Muscle of back (tissue), 13 donors: Measurements from ENCODE around the gene ATRN. TPM values are rescaled to one million over a fixed set of nuclear protein-coding genes. Genes with fewer than 3 reads are reported as not detected.
"Not testable (repeated sequence)": the region's sequence is repeated elsewhere in the genome, so short reads cannot be mapped to it uniquely, and the experiment has no call there.

ENCODE experiments used
- DNase-seq, 3 donors: peaks; one replicate each; pipeline versions ENCODE4 v3.0.0 to v3.0.0-alpha.2; 2013
- long read RNA-seq, 9 donors: transcript quantifications; one replicate each; lab custom pipeline, GENCODE V29; 2026
- polyA plus RNA-seq, 10 donors: library from polyadenylated mRNA; unstranded; fragments of 120-200 nt; gene quantifications; one replicate each; pipeline ENCODE4 v1.2.1, GENCODE V29; 2013; ENCODE audit not compliant: insufficient read length in 10 of 10

ATRN gene
- polyA plus RNA-seq: 10 to 100 TPM; 20.7 to 30.5 (median 25.2) TPM
- long read RNA-seq, donor 1, full-length matches to known transcripts: 1 of 1 reads
- long read RNA-seq, donor 1, partial matches to known transcripts: 0 of 1 reads
- long read RNA-seq, donor 1, other reads (novel, unspliced or antisense): 0 of 1 reads
- long read RNA-seq, donor 2, partial matches to known transcripts: 0 of 3 reads
- long read RNA-seq, donor 2, other reads (novel, unspliced or antisense): 0 of 3 reads
- long read RNA-seq, donor 3: 0 reads
- long read RNA-seq, donor 4: 0 reads
- long read RNA-seq, donor 5, partial matches to known transcripts: 0 of 1 reads
- long read RNA-seq, donor 5, other reads (novel, unspliced or antisense): 0 of 1 reads
- long read RNA-seq, donor 6: 0 reads
- long read RNA-seq, donor 7, full-length matches to known transcripts: 2 of 7 reads
- long read RNA-seq, donor 7, partial matches to known transcripts: 5 of 7 reads
- long read RNA-seq, donor 7, other reads (novel, unspliced or antisense): 0 of 7 reads
- long read RNA-seq, donor 8: 0 reads
- long read RNA-seq, donor 9: 0 reads

DNA sequence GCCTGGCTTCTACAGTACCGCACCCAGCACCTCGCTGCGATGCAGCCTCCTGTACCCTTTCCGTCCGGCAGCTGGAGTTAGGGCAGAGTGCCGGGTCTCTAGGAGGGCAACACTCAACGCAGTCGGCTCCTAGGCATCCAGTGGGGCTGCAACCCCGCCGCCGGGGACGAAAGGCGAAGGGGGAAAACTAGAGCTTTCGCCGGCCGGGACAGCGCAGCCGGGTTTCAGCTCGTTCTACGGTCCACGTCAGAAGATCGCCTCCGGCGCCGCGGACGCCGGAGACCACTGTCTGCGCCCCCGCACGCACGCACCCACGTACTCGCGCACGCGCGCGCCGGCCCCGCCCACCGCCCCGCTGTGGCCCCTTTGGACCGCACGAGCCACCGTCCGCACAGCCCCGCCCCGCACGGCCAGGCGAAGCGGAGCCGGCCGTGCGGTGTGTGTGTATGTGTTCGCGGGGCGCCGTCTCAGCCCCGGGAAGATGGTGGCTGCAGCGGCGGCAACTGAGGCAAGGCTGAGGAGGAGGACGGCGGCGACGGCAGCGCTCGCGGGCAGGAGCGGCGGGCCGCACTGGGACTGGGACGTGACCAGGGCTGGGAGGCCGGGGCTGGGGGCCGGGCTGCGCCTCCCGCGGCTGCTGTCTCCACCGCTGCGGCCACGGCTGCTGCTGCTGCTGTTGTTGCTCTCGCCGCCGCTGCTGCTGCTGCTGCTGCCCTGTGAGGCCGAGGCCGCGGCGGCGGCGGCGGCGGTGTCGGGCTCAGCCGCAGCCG lies at the start of gene ATRN:
Gene ATRN, plus strand, starts transcription at position 392 of the 770 bp plus-strand sequence. Its CDS starts 90 bp downstream, at position 482.
- peak; percentile 89 to 98 (median 94) for DNase-seq

DNA sequence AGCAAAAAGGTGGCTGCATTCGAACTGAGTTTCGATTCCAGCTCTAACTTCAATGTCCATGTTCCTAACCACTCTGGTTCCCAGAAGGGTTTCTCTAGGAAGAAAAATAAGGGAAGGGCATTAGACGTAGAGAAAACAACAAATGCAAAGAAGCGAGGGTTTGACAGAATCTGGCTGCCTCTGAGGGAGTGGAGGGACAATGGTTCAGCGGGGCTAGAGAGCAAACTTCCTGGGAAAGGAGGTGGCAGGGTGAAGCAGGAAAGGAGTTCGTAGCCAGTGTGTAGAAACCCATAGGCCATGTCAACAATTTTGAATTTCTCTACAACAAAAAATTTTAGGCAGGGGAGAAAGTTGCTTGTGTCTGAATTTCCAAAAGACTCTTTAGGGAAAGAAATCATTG lies 48.8 kb upstream of the ATRN start:
- no peak for DNase-seq

DNA sequence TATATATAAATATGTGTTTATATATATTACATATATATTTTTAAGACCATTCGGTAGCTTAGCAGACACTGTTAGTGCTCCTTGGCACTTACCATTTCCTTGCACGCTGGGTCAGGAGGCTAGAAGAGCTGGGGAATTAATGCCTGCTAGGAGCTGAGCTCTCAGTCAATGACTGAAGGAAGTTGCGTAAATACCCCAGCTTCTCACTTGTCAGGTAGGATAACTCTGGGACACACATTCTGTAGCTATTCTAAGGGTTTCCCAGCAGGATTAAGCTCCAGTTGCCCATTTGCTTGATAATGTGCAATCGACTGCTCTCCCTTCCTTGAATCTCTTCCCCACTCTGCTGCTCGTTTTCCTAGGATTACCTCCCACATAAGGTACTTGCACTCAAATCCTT lies 47.7 kb upstream of the ATRN start:
- DNase-seq: no peak

DNA sequence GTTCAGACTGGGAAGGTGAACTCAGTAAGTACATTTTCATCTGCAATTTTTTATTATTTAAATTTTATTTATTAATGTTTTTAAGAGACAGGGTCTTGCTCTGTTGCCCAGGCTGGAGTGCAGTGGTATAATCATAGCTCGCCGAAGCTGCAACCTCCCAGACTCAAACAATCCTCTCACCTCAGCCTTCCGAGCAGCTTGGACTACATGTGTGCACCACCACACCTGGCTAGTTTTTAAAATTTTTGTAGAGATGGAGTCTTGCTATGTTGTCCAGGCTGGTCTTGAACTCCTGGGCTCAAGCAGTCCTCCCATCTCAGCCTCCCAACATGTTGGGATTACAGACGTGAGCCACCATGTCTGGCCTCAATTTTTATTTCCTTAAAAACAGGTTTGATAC lies 44.1 kb upstream of the ATRN start:
- not testable (repeated sequence) for DNase-seq

DNA sequence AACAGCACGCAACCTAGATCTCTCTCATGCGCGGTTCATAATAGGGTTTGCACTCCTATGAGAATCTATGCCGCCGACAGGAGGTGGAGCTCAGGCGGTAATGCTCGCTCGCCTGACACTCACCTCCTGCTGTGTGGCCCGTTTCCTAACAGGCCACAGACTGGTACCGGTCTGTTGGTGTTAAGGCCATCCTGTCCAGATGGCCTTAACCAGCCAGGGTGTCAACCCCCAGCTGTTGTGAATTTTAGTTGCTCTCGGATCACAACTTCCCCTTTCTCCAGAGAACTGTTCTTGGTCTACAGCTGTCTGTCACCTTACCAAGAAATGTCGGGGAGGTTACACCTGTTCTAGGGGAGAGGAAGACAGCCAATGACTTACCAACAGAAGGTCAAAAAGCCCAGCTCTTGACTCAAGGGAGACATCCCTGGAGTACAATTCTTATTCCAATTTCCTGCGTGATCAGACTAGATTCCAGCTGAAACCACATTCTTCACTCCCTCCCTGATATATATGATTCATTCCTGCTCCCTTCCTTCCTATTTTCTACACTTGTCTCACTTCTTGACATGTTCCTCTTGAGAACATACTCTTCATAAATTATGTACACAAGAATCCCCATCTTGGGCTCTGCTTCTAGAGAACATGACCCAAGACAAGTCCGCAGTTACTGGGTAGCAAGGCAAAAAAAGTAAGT lies 40.3 kb upstream of the ATRN start:
- peak in 1 of 3 donors; percentile 33 for DNase-seq

DNA sequence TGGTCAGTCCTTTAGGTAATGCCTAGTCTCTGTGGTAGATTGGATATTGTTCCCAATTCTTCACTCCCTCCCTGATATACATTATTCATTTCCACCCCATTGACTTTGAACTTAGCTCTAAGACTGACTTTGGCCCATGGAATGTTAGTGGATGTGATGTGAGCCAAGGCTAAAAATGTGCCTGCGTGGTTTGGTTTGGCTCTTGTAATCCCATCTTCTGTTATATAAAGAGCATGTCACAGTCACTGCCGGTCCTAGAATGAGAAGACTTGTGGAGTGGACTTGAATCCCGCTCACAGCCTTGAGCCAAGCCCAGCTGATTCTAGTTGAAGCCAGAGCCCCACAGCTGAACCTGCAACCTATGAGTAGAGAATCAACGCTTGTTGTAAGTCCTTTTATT lies 39.7 kb upstream of the ATRN start:
- DNase-seq: no peak

DNA sequence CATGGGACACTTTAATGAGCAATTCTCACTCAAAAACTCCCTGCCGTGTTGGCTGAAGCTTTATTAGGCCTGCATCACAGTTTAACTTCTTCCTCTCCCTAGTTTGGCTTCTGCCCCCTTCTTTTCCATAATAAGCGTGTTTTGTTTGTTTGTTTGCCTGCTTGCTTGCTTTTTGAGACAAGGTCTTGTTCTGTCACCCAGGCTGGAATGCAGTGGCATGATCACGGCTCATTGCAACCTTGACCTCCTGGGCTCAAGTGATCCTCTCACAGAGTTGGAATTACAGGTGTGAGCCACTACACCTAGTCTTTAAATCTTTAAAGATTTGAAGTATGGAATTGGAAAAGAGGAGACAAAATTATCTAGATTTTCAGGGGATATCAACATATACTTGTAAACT lies 38.0 kb upstream of the ATRN start:
- no peak for DNase-seq

DNA sequence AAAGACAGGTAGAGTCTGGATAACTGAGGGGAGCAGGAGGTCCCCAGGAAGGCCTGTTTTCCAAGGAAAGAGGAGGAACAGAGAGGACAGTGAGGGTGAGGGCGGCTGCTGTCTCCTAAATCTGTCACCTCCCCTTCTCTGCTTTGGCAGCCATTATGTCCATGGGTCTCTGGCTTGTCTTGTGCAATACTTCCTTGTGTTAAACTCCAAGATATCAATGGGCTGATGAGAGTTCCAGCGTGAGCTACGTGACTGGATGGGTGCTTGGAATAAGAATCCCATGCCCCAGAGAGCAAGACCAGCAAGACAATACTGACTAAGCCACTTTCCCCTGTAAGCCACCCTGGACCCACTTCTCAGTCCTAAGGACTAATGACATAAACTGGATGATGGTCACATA lies 37.1 kb upstream of the ATRN start:
- DNase-seq: no peak

DNA sequence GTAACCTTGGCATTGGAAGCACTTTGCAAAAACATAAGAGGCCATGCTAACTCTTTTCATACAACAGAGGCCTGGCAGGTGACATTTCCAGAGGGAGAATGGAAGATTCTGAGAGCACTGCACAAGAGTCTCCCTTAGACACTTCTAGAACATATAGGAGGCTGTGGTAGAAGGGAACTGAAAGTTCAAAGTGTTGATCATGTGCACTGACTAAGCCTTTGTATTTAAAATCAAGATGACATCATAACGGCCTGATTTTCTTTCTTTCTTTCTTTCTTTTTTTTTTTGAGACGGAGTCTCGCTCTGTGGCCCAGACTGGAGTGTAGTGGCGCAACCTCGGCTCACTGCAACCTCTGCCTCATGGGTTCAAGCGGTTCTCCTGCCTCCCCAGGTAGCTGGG lies 36.6 kb upstream of the ATRN start:
- no peak for DNase-seq

DNA sequence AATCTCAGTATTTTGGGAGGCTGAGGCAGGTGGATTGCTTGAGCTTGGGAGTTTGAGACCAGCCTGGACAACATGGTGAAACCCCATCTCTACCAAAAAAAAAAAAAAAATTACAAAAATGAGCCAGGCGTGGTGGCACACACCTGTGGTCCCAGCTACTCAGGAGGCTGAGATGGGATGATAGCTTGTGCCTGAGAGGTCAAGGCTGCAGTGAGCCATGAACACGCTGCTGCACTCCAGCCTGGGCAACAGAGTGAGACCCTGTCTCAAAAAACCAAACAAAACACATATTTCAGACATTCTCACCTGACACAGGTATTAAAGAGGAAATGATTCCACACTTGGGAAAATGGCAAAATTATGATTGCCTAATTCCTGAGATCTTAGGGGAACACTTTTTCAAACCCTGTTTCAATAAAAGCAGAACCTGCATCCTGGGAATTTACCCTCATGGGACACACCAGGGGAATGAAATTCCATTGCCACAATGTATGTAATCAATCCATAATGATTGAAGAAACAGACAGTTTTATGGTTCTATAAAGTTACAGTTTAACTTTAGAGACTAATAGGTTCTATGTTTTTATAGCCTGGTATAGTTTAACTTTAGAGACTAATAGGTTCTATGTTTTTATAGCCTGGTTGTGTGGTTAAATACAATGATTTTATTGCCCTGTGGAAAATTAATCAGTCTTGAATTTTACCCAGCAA lies 33.8 kb upstream of the ATRN start:
- DNase-seq: no peak

DNA sequence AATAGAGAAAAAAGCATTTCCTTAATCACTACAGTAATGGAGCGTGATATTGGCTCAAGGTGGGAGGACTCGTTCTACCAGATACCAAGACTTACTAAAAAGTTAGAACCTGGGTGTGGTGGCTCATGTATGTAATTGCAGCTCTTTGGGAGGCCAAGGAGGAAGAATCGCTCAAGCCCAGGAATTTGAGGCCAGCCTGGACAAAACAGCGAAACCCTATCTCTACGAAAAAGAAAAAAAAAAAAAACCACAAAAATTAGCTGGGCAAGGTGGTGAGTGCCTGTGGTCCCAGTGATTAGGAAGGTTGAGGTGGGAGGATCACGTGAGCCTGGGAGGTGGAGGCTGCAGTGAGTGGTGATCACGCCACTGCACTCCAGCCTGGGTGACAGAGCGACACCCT lies 24.0 kb upstream of the ATRN start:
- no peak for DNase-seq

DNA sequence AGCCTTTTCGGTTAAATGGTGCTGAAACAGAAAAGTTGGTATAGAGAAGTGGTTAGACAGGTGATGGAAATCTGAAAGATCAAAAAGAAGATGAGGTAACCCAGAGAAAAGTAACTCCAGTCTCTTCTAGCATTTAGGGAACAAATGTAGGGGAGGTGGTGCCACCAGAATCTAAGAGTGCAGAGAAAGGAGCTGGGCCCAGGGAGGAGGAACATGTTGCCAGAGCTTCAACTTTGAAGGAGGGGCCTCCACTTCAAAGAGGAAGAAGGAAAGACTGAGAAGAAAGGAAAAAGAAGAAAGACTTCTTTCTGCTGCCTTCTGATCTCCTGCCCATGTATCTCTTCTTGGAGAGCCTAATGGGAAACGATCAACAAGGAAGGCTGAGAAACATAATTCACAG lies 23.5 kb upstream of the ATRN start:
- no peak for DNase-seq

DNA sequence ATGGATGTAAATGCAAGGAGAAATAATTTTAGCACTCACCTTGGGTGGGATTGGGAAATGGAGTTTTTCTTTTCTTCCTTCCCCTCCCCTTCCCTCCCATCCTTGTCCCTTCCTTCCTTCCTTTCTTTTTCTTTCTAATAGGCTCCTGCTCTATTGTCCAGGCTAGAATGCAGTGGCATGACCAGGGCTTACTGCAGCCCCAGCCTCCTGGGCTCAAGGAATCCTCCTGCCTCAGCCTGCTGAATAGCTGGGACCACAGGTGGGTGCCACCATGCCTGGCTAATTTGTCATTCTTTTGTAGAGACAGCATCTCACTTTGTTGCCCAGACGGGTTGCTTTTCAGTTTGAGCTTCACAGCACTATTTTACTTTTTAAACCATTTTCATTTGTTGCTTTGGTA lies 21.5 kb upstream of the ATRN start:
- DNase-seq: no peak

DNA sequence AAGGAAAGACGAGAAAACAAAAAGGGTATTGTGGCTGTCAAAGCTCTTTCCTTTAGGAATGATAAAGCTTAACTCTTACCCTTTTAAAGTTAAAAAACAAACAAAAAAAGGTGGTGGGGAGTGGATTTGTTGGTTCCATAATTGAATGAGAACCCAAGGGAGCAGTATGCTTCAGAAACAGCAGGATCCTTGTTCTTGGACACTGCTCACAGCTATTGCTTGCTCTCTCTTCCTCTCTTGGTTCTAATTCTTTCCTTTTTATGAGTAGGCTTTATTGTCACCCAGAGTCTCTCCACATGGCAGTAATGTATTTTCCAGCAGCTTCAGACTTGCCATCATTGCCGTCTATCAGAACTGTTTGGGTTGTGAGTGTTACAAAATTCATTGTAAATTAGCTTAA lies 18.7 kb upstream of the ATRN start:
- no peak for DNase-seq

DNA sequence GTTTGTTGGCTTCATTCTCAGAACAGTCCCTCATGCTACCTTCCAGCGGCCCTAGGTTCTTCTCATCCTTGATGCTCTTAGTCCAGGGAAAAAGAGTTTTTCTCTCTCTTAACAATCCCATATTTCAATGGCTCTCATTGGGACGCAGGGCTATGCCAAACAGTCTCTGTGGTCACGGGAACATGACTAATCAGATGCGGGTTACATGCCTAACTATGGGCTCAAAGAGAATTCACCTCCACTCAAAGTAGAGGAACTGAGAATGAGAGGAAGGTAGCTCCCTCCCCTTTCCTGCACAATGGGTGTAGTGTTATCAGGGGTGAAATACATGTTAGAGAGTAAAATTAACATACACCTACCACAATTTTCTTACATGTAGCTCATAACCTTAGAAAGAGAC lies 18.1 kb upstream of the ATRN start:
- DNase-seq: no peak

DNA sequence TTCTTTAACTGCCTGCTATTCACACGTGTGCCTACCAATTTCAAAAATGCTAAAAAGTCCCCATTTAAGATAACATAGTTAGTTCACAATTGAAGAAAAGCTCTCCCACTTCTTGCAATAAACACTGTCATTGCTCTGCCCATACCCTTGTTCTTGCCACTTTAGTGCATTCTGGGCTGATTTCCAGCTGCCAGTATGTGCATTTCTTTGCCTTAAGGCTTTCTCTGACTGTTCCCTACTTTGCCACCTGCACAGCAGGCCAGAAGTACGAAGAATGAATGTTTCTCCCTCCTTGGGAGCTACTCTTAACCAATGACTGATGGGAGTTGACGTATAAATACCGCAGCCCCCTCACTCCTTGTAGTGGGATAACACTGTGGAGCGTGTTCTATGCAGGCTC lies 16.0 kb upstream of the ATRN start:
- no peak for DNase-seq

DNA sequence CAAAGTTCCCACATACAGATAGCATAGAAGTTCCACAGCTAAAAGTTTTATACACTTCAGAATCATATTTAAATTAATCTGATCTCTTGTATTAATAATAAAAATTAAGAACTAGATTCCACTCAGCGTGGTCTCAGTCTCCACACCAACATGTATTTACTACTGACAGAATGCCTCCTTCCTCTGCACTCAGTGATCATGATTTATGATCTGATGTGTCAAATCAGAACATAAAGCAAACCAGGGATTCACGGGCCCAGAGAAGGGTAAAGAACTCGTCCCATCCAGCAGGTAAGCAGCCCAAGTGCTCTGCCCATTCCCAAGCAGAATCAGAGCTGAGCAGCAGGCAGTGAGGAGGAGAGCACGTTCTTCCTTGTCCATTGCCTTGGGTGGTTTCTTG lies 14.2 kb upstream of the ATRN start:
- DNase-seq: no peak

DNA sequence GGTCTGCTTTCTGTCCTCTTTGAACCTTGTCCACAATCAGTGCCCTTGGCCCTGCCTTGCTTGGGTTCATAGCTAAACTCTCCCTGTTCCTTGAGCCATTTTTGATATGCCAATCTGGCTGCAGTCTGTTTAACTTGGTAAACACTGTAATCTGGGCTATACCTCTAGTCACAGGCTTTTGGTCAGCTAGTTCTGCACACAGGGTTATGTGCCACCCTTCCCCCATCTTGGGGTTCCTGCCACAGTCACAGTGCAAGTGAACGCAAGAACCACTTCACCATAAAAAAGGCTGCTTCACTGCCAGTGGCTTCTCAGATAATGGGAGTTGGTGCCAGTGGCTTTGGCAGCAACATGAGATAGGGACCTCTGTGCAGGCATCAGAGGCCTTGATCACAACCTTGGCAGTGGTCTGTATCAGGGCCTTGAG lies 10.9 kb upstream of the ATRN start:
- DNase-seq: no peak

DNA sequence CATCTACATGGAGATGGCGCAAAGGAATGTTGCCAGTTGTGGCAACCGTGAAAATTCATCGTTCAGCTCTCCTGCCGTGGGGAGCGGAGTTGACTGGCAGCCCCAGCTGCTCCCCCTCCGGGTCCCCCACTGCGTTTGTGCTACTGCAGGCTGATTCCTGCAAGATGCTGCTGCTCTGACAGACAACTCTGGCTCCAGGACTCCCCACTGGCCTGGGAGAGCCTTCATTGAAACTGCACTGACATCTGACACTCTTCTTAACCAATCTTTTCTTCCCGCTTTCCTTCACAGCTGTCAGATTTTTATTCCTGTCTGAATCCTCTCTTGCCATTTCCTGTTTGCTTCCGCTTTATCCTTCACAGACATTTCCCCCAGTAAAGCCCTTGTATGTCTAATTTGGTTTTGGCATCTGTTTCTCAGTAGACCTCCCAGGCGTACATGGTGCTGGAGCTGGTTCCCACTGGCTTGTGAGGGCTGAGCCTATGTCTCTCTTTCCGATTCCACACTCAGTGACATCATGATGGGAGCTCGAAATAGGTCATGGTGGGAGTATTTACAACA lies 9.5 kb upstream of the ATRN start:
- DNase-seq: peak; percentile 35 to 80 (median 42)

DNA sequence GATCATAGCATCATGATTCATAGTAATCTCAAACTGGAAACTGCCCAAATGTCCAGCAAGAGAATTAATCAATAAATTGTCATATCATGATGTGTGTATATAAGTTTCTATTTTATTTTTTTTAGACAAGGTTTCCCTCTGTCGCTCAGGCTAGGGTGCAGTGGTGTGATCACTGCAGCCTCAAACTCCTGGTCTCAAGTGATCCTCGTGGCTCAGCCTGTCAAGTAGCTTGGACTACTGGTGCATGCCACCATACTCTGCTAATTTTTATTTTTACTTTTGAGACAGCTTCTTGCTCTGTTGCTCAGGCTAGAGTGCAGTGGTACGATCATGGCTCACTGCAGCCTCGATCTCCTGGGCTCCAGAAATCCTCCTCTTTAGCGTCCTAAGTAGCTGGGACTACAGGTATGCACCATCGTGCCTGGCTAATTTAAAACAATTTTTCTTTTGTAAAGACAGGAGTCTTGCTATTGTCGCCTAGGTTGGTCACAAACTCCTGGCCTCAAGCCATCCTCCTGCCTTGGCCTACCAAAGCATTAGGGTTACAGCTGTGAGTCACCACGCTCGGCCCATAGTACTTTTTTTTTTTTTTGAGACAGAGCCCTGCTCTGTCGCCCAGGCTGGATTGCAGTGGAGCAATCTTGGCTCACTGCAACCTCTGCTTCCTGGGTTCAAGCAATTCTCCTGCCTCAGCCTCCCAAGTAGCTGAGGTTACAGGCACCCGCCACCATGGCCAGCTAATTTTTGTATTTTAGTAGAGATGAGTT lies 8.7 kb upstream of the ATRN start:
- no peak for DNase-seq

DNA sequence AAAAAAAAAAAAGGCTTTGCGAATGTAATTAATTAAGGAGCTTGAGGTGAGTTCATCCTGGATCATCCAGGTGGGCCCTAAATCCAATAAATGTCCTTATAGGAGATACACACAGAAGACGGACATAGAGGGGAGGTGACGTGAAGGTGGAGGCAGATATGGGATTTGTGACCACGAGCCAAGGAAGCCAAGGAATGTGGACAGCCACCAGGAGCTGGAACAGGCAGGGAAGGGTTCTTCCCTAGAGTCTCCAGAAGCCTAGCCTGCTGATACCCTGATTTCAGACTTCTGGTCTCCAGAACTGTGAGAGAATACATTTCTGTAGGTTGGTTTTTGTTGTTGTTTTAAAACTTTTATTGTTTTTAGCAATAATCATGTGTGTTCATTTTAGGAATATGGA lies 6.7 kb upstream of the ATRN start:
- DNase-seq: no peak
